CD4-positive, alpha-beta T cell treated with Interleukin-2 at 100 ng/mL for 4 hours (primary cell): ENCODE results near the gene SPSB4.
A peak's percentile ranks its signal among the peaks of the same experiment; 100 is the strongest.

ENCODE experiments used
- DNase-seq: peaks from one replicate; pipeline ENCODE4 v3.0.0-alpha.2; 2020; ENCODE audit warnings: low spot score

SPSB4 gene

DNA sequence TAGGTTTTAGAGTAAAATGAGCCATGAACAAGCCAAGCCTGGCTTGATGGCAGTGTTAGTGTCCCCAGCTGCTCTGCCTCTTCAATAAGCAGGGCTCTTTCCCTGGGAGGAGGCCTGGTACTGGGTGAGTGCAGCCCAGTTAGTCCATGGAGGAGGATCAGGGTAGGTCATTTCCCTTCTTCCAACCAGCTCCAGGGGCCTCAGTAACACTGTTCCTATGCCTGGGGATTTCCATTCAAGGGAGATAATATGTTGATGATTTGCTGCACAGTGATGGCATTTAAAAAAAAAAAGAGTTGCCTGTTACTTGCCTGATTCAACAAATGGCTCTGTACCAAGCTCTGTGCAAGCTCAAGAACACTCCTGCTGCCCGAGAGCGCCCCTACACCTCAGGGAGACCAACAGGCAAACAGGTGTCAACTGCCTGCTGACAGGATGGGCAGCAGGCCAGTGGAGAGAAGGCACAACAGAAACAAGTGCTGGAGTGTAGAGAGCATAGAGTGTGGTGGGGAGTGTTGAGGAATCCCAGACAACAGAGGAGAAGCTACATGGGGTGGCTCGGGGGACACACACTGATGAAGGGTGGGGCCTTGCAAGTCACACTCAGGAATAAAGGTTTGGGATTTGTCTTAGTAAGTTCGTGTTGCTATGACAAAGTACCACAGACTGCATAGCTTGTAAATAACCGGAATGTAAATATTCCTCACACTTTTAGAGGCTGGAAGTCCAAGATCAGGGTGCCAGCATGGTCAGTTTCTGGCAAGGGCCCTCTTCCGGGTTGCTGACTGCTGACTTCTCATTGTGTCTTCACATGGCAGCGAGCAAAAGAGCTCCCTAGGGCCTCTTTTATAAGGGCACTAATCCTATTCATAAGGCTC, 101.9 kb downstream of the SPSB4 start:
- DNase-seq: no peak

DNA sequence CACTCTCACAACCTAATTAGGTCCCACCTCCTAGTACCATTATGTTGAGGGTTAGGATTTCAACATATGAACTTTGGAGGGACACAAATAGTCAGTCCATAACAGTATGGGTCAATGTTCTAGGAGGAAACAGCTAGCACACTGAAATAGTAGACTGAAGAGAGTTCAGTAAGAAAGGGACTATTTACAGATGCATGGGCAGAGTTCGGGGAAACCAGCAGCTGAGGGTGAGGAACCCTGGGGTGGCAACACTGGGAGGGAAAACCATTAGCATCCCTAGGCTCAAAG, 102.5 kb downstream of the SPSB4 start:
- no peak for DNase-seq

GRCh38 chr3:141164852-141165251, 113.7 kb downstream of the SPSB4 start:
- DNase-seq: no peak

GRCh38 chr3:141167681-141168080, 116.5 kb downstream of the SPSB4 start:
- DNase-seq: no peak

DNA sequence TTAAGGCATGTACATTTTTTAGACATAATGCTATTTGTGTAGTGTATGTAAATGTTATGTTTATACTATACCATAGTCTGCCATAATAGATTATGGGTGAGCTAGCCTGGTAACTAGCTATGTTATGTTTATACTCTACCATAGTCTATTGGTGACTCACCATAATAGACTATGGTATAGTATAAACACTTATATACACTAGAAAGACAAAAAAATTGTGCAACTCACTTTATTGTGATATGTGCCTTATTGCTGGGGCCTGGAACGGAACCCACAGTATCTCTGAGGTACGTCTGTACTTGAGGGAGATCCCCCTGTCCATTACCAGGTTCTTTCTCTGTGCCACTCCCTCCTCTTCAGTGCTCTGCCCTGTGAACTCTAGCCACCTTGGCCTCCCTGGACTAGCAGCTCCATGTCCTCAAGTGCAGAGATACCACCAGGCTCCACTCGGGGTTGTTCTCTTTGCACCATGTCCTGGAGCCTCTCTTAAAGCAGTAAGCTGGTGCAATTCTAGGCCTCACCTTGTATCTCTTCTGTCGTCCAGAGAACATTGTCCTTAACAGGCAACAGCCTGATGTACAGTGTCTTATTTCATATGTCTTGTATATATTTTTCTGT, 119.6 kb downstream of the SPSB4 start:
- no peak for DNase-seq

DNA sequence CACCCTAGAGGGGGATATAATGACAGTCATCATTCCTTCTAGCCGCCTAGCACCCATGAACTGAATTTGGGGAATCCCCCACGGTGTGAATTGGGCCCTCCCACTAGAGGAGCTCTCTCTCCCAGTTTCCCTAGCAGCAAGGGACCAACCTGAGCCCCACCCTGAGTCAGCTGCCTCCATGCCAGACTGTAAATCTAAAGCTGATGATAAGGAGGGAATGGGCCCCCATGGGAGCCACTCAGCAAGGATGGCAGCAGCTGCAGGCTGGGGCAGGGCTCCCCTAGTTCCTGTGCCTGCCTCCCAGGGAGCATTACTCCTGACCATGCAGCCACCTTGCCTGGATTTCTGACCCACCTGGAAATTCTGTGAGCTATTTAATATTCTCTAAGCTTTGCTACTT, 123.5 kb downstream of the SPSB4 start:
- DNase-seq: no peak

DNA sequence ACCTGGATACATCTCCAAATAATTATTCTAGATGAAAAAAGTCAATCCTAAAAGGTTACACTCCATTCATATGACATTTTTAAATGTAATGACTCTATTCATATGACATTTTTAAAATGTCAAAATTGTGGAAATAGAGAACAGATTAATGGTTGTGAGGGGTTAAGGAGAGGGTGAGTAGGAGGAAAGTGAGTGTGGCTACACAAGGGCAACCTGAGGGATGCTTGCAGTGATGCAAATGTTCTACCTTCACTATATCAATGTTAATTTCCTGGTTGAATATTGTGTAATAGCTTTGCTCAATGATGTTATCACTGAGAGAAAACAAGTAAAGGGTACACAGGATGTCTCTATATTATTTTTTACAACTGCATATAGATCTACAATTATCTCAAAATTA, 125.6 kb downstream of the SPSB4 start:
- DNase-seq: no peak

DNA sequence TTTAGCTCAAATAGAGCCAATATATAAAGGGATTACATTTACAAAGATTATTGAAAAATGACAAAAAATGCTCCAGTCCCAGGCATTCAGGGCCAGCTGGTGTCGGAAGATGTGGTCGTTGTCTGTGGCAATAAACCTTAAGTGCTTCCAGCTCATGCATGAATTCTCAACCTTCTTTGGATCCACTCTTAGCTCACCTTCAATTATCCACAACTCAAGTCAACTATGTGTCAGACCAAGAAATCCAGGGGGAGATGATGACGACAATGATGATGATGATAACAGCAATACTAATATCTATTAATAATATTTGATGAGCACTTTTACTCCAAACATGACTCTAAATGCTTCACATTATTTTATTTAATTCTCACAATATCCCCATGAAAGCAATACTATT, 126.9 kb downstream of the SPSB4 start:
- no peak for DNase-seq

DNA sequence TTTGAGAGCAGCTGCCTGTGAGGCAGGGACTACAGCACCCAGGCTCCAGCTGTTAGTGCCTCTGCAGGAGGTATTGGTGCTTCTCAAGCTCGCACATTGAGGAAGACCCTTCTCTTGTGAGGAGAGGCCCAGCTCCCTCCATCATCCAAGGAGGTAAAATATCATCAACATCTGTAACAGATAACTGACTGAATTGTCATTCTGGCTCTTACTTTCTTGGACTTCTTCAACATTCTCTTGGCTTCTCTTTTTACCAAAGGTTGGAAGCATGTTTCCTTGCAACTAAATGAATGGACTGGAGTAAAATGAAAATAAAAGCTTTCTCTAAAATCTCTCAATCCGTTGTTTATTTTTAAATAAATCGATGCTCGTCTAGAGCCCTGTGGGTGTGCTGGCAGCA, 127.4 kb downstream of the SPSB4 start:
- no peak for DNase-seq

GRCh38 chr3:141179983-141180382, 128.8 kb downstream of the SPSB4 start:
- no peak for DNase-seq

GRCh38 chr3:141181196-141181595, 130.0 kb downstream of the SPSB4 start:
- DNase-seq: no peak

DNA sequence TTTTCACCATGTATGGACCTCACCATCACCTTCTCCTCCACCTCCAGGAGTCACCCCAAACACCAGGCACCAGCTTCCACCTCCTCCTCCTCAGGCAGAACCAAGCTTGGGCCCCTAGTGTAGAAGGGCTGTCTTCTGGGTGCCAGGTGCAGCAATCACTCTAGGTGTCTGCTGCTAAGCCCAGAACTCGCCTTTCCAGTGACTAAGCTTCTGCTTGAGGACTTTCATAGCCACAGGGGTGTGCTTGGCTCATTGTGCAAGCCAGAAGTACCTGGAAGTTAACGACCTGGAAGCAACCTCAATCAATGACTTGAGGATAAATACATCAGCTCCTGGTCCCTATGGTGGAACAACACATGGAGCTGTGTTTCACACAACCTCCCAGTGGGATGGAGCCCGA, 130.7 kb downstream of the SPSB4 start:
- no peak for DNase-seq

DNA sequence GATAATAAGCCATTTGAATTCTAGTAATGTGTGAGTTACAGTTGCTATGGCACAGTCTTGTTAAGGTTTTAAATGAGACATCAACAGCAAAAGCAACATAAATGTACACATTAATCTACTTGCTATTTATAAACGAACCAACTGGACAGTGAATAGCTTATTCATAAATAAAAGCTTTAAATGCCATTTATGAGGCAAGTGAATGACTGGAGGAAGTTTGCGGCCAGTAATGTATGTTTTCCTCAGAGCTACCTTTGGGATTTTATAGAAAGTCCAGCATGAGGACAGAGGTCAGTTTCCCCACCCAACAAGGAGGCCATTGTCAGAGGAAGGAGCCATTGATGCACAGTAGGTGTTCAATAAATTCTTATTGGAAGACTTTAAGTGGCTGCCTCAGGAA, 132.5 kb downstream of the SPSB4 start:
- no peak for DNase-seq

- no peak for DNase-seq
These were observed 133.3 kb downstream of the SPSB4 start for GRCh38 chr3:141184430-141184829.

DNA sequence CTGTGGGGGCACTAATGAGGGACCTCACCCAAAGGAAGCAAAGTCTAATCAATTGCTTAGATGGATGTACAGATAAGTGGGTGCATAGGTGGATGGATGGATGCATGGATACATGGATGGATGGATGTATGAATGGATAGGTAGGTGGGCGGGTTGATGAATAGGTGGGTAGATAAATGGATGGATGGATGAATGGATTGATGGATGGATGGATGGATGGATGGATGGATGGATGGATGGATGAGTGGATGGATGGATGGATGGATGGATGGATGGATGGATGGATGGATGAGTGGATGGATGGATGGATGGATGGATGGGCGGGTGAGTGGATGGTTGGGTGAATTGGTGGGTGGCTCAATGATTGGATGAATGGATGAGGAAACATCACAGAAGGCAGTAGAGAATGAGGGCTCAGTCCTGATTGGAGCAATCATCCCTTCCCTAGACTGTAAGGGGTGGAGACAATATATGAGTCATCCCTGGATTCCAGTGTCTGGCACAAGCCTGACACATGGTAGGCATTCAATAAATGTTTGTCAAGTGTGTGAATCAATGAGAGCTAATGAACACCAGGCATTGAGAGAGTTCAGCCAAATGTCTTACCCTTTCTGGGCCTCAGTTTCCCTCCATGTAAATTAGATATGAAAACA, 140.1 kb downstream of the SPSB4 start:
- no peak for DNase-seq

GRCh38 chr3:141192345-141192744, 141.2 kb downstream of the SPSB4 start:
- peak; percentile 98 for DNase-seq

DNA sequence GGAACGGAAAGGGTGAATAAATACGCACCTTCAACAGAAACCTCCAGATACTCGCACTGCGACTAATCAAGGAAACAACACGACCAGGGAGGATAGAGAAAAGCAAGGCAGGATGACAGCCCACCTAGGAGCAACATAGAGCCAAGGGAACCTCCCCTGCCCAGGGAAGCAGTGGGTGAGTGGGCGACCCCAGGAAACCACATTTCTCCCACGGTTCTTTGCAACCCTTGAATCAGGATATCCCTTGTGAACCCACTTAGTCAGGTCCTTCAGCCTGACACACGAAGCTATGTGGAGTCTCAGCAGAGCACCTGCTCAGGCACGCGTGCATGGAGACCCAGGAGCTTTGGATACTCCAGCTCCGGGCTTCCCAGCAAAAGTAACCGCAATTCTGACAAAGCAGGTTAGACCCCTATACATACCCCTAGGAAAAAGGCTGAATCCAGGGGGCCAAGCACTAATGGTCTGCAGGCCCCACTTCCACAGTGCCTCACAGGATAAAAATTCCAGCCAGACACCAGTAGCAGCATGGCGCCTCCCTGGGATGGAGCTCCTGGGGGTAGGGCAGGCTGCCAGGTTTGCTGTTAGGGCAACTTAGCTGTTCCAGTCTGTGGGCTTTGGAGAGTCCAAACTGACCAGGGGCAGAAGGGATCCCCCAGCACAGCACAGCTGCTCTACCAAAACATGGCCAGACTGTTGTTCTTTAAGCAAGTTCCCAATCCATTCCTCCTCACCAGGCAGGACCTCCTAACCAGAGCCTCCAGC, 142.1 kb downstream of the SPSB4 start:
- no peak for DNase-seq
